GM12878 (cell line): ENCODE measurements around the gene FAM117B.

Experiments
- BCLAF1 ChIP-seq: fragments of 450-650 bp; IDR thresholded peaks from 2 replicates; pipeline ENCODE4 v1.6.1; 2017; ENCODE audit warnings: antibody characterized with exemption, mild to moderate bottlenecking, moderate library complexity
- PBX3 ChIP-seq: IDR thresholded peaks from 2 replicates; pipeline ENCODE4 v1.6.1; 2011; ENCODE audit warnings: mild to moderate bottlenecking, low read depth, low read length, moderate library complexity; ENCODE audit not compliant: insufficient replicate concordance
- ZBTB40 ChIP-seq: fragments of 450-650 bp; IDR thresholded peaks from 2 replicates; pipeline ENCODE4 v1.6.1; 2016; ENCODE audit warnings: mild to moderate bottlenecking, moderate library complexity, borderline replicate concordance

GRCh38 chr2:202592566-202592965, 42.2 kb upstream of the FAM117B start:
- no peak for TF ChIP-seq ZBTB40
- TF ChIP-seq PBX3, result no peak
- TF ChIP-seq BCLAF1, result no peak
